GM18858 (cell line): ENCODE results near the gene DEK.

Experiments
- ATAC-seq: cut with Tn5 transposase; IDR thresholded peaks from one replicate; pipeline ENCODE4 v1.9.1; 2021; ENCODE audit not compliant: unreplicated experiment

Gene DEK

GRCh38 chr6:18266523-18266912 is 2.2 kb upstream of the DEK start:
- no peak for ATAC-seq

- ATAC-seq = no peak
These were observed 1.6 kb upstream of the DEK start for GRCh38 chr6:18265787-18266522.

DNA sequence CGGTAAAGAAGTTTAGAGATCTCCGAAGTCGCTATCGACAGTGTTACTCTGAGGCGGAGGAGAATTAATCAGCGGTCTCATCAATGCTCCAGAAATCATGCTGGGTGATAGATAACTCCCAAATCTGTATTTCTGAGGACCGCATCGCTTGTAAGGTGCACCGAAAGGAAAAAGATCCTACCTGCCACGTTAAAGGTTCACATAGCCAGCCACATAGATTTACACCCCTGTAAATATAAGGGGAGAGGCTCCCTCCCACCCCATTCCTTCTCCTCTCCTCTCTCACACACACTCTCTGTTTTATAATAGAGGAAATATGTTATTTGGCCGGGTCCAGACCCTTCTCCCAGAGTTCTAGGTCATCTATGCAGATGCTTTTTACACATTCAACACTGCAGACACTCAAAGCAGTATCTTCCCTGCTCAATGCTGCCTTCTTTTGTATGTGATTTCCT is 620 bp upstream of the DEK start:
- no peak for ATAC-seq

DNA sequence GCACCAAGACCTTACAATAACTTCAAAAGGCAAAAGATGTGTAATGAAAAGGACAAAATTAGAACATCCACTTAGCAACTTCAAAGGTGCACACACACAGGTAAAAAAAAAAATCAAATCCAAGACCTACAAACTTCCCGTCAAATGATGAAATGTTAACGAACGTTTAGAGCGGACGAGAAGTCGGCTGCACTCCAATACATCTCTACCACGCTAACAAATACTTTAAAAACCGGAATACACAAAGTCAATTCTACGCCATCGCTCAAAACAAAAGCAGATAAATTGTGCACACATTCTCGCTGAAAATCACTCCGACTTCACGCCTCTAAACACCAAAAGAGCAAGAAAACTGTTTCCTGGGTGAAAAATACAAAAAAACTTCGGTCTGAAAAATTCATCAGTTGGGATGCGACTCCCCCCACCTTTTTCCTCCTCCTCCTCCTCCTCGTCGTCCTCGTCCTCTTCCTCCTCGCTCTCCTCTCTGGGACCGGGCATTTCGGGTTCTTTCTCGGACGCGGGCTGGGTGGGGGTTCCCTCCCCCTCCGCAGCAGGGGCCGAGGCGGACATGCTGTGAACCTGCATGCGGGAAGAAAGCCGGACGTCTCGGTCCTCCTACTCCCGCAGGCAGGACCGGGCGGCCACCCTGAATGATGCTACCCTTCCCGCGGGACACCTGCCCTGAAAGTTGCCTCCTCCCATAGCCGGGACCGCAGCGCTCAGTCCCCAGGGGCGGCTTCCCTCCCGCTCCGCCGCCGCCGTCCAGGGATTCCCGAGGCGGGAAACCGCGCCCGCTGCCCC is 712 bp downstream of the DEK start:
- no peak for ATAC-seq

DNA sequence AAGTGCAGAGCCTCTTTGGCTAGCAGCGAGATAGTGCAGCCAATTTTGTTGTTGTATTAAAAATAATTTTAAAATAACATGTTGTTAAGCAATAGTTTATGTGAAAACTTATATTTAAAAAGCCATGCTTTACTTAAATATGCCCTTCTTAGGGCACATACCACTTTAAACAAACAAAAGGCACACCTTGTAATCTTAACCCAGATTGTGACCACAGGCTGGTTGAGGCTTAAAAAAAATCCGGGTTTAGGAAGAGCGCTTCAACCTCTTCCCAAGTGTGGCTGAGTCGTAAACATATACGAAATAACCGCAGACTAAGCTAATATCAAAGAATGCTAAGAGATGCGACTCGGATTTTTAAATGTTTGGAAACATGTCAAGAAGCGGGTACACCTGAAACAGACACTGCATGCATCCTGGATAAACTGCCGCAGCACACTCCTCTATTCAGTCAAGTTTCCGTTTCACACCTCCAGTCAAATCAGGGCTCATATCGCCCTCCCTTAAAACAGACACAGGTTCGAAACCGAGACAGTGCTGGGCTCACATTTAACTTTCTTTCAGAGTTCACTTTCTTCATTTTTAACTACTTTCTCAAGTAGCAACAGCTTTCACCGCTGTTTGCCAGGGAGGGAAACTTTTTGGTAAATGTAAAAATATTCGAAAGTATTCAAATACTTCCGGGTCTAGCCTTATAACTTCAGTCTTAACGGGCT is 1.5 kb downstream of the DEK start:
- peak; percentile 63 for ATAC-seq

GRCh38 chr6:18261877-18262276 is 2.5 kb downstream of the DEK start:
- no peak for ATAC-seq

GRCh38 chr6:18260448-18261106 is 3.8 kb downstream of the DEK start:
- peak; percentile 37 for ATAC-seq

DNA sequence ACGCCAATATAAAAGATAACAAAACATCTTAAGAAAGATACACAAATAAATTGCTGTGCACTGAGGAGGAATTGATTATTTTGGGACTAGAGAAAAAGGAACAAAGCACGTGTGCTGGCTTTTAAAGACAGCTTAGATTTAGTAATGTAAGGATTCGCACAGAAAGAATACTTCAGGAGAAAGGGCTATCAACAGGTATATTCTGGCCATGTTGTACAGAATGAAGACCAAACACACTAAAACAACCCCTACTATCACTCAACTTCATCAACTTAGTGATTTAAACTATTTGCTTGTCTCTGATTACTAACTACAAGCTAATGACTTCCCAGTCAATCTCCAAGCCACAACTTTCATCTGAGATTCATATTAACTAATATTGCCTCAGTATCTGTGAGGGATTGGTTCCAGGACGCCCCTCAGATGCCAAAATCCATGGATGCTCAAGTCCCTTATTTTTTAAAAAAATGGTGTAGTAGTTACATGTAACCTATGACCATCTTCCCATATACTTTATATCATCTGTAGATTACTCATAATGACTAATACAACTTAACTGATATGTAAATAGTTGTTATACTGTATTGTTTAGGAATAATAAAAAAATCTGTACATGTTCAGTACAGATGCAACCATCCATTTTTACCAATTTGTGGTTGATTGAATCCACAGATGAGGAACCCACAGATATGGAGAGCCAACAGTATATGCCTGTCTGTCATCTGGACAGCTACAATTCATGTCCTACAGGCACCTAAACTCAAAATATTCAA is 4.5 kb downstream of the DEK start:
- no peak for ATAC-seq

DNA sequence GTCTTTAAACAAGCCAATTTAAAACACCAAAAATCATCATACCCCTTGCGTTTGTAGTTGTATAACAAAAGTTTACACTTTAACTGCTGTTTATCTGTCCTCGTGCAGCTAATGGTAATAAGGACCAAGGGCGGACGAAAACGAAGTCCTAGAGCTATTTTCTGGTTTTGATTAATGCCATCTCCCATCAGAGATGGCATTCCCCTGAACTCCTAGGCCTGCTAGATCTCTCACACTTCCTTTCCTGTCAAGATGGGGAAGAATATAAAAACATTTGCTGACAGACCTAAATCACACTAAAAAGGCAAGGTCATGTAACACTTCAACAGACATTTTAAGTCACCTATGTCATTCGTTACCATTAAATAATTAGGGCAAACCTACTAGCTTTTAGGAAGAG is 9.5 kb downstream of the DEK start:
- no peak for ATAC-seq

DNA sequence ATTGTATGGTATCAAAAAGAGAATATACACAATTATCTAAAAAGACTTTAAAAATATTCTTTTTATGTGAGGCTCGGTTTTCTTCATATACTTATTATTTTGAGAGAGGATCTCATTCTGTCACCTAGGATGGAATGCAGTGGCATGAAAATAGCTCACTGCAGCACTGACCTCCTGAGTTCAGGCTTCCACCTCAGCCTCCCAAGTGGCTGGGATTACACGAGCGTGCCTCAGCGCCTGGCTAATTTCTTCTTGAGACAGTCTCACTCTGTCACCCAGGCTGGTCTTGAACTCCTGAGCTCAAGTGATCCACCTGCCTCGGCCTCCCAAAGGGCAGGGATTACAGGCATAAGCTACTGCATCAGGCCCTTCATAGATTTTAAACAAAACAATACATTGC is 10.7 kb downstream of the DEK start:
- ATAC-seq = no peak

DNA sequence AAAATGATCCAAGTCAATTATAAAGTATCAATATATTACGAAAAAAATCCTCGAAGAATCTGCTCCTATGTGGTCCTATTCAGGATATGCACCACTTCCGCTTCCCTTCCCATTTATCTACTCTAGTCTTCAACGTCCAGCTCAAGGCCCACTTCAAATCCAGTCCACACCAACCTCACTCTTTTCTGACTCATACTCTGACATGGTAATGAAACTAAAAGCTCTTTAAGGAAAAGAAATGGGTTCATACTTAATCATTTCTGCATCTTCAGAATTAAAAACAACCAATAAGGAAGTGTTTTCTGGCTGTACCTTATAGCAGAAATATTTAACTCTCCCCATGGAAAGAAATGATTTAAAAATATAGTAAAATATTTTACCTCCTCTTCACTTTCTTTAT is 15.1 kb downstream of the DEK start:
- ATAC-seq = no peak

DNA sequence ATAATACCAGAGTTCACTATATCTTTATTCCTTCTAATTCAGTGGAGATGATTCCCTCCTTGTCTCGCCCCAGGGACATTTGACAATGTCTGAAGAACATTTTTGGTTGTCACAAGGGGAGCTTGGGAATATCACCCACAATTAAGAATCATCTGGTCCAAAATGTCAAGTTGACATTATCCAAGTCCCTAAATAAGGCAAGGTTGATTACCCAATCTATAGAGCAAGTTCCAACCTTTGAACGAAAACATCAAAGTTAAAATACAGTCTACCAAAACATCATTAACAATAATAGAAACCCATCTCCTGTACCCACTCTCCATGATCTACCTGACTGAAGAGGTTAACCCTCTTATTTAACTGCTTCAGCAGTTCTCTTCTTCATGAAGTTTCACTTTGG is 15.6 kb downstream of the DEK start:
- ATAC-seq = no peak

DNA sequence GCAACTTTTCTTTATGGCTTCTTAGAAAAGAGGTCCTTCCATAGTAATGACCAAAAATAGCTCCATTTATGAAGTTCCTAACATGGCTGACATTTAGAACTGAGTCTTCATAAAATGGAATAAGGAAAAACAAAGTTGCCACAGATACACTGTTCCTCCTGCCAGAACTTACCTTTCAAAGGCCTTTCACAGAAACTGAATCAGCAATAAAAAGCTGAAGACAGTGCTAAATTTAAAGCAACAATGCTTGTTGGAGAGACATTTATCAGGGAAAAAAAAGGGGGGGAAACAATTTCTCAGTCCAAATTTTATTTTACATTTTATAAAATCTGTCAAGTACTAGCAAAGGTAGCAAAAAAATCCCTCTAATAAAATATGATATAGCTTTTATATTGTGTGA is 17.3 kb downstream of the DEK start:
- no peak for ATAC-seq

- no peak for ATAC-seq
These were observed 18.1 kb downstream of the DEK start for GRCh38 chr6:18246205-18246604.

GRCh38 chr6:18245642-18246041 is 18.7 kb downstream of the DEK start:
- ATAC-seq = no peak

GRCh38 chr6:18245079-18245478 is 19.3 kb downstream of the DEK start:
- ATAC-seq = no peak

- no peak for ATAC-seq
These were observed 20.1 kb downstream of the DEK start for GRCh38 chr6:18244251-18244650.

GRCh38 chr6:18243302-18243893 is 20.9 kb downstream of the DEK start:
- ATAC-seq = no peak

- ATAC-seq = no peak
These were observed 22.1 kb downstream of the DEK start for GRCh38 chr6:18242062-18242851.
